GM21367 (cell line): ENCODE data around the gene OR8K1.

Source experiments
- ATAC-seq: cut with Tn5 transposase; IDR thresholded peaks from one replicate; pipeline ENCODE4 v1.9.1; 2021; ENCODE audit not compliant: unreplicated experiment

OR8K1 gene

GRCh38 chr11:56345739-56346138 is at the start of gene OR8K1:
OR8K1 (plus strand) TSS chr11:56346039; CDS start chr11:56346039, 0 bp downstream.
- ATAC-seq = no peak

DNA sequence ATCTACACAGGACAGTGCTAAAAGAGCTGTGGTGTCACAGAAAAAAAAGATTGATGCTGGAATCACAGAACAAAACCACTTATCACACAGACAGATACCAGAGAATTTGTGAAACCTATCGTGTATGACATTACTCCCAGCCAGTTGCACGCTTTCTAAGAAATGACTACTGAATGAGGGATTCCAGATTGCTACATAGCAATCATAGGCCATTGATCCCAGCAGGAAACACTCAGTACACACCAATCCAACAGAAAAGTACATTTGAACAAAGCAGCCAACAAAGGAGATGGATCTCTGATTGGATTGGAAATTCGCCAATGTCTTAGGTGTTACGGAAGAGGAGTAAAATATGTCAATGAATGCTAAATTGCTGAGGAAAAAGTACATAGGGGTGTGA is 48.9 kb upstream of the OR8K1 start:
- ATAC-seq = no peak

DNA sequence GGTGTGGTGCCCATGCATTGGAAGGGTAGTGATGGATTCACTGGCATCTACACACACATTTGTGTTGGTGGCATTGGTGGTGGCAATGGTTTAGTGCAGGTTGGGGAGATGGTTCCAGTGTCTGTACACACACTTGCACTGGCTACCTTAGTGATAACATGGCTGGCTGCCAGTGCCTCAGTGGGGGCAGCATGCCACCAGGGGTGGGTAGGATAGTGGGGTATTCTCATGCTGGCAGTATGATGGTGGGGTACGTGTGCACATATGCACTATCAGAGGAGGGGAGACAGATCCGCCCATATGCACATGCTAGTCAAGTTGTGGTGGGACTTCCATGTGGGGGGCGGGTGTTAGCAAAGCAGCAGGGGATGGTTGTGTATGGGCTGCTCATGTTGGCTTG is 38.0 kb upstream of the OR8K1 start:
- no peak for ATAC-seq

DNA sequence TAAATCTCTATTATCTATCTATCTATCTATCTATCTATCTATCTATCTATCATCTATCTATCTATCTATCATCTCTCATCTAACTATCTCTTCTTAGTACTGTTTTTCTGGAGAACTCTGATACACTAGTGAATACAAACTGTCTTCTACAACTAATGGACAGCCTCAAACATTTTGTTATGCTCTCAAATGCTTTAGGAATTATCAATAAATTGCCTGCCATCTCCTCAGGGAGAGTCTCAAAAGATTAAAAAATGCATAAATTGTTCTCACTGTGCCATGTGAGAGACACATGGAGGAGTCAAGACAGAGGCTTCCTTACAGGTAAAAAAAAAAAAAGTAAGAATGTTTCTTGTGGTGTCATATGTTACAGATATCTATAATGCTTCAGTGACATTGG is 31.0 kb upstream of the OR8K1 start, which contains the start of gene OR8K3:
TSS of gene OR8K3 (plus strand) at position 301 of the 400 bp plus-strand sequence. CDS start 3,163 bp downstream, outside the sequence.
- no peak for ATAC-seq

DNA sequence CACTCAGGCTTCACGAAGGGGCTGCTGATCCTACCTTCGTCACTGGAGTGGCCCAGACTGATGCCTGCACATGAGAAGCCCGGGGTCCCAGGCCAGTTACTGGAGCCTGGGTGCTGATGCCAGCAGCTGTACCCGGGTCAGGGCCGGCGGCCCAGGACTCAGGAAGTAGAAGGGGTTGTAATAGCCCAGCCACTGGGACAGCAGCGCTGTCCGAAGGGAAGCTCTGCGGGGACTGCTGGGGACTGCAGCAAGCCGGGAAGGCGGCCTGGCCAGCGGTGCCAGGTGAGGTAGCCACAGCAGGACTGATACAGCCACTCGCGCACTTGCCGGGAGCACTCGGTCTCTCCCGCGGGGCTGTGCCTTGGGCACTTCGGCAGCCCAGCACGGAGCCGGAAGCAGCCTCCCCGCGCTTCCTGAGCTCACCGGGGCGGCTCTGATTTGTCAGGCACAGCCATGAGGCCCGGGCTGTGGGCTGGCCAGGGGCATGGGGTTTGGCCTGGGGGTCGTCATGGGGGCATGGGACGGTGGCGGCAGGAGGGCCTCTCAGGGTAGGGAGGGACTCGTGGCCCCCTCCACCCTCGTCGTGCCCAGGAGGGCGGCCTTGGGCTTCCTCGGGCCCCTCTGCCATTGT is 13.9 kb upstream of the OR8K1 start:
- ATAC-seq = no peak

DNA sequence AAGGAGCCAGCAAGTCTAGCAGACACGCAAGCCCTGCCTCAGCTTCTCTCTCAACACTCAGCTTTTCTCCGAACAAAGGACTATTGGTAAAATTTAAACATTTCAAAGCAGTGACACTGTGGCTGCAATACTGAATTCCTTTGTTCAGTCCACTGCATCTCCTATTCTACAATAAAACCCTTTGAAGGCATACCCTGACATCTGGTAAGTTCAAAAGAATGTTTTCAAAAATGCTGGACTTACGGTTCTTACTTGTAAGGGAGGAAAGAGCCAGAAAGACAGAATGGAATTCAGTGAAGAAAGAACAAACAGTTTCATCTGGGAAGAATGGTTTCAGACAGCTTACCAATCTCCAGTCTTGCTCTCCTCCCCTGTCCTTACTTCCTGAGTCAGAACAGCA is 12.7 kb upstream of the OR8K1 start:
- ATAC-seq = no peak

- no peak for ATAC-seq
Measured at GRCh38 chr11:56340289-56340688, 5.5 kb upstream of the OR8K1 start.

- no peak for ATAC-seq
Measured at GRCh38 chr11:56353991-56354390, 8.2 kb downstream of the OR8K1 start, which contains the start of gene OR8J1. OR8J1 (plus strand) TSS chr11:56354291; CDS start chr11:56360247, 5,956 bp downstream.

DNA sequence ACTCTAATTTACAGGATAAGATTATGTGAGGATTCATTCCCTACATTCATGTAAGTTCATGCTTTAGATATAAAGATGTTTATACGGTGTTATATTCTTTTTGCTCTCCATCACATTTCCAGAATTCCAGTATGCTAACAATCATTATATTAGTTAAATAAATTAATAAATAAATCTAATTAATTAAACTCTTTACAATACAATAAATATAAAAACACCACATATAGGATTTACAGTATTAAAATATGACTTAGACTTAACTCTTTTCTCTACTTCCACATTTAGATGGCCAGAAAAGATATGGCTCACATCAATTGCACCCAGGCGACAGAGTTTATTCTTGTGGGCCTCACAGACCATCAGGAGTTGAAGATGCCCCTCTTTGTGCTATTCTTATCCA is 29.5 kb downstream of the OR8K1 start, which contains the start of gene OR8U1:
TSS of gene OR8U1 (plus strand) at position 301 of the 400 bp plus-strand sequence. CDS start at position 301, 0 bp downstream.
- no peak for ATAC-seq

DNA sequence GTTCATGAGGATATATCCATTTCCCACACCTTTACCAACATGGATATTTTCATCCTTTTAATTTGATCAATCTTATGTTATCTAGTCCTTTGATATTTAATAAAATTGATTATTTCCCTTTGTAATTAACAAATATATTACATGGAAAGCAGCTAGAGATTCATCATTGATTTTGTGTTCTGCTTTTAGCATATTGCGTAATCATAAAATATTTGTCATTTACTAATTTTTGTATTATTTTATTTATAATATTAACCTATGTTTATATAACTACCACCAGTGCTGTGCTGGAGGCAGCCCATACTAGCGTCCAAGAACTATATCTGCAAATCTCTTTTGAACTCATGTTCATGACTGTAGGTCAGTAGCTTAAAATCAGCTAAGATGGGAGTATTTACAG is 34.3 kb downstream of the OR8K1 start:
- no peak for ATAC-seq

- no peak for ATAC-seq
Measured at GRCh38 chr11:56394381-56394780, 48.5 kb downstream of the OR8K1 start.

DNA sequence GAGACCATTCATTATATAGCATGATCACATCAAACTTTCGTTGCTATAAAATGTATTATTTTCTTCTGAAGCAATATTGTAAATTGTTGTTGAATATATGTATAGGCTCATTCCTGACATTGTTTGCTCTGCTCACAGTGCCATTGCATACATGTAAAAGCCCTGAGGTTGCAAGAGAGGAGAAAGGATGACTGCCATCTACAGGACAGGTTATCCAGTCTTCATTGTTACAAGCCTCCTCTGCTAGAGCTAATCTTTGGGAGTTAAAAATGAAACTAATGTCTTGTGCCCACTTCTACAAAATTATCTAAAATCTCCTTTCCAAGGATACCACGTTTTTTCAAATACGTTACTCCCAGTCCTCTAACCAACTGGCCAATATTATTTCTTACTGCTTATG is 50.2 kb downstream of the OR8K1 start:
- ATAC-seq = no peak
